GM21825 (cell line): Measurements from ENCODE around the gene CABS1.
A peak's percentile ranks its signal among the peaks of the same experiment; 100 is the strongest.

Source experiments
- ATAC-seq: cut with Tn5 transposase; IDR thresholded peaks from one replicate; pipeline ENCODE4 v1.9.1; 2021; ENCODE audit warnings: mild to moderate bottlenecking, moderate library complexity; ENCODE audit not compliant: unreplicated experiment

The CABS1 gene

DNA sequence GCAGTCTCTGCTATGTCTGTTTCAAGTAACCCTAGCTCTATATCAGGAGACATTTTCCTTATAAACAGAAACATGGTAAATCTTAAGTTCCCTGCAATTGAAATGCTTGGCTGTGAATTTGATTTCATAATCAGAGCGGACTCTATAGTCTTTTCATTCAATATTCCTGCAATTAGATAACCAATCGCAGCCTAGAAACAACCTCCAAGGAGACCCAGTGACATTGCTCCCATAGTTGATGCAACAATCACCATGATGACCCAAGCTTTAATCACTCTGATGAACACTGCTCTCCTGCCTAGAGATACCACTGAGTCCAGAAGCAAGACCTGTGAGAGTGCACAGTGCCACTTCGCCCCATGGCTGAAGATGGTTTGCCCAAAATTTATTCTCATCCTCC lies at the start of gene CABS1:
CABS1 (plus strand) TSS at position 301 of the 400 bp plus-strand sequence; CDS start at position 360, 59 bp downstream.
- ATAC-seq: no peak

DNA sequence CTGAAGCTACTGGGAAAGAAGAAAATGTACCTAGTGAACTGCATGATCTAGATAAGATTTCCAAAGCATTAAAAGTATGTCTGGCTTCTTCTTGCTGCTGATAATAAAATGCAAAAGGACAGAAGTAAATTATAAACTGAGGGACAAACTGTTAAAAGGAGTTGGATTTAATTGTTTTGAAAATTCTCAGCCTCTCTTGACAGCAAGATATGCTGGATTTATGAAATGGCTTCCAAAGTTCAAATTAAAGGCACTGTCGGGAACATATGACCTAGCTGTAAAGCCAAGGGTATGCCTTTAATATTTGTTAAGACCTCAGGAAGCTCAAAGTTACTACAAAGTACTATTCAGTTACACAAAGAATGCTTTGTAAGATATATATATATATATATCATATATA lies 46.1 kb upstream of the CABS1 start:
- no peak for ATAC-seq

DNA sequence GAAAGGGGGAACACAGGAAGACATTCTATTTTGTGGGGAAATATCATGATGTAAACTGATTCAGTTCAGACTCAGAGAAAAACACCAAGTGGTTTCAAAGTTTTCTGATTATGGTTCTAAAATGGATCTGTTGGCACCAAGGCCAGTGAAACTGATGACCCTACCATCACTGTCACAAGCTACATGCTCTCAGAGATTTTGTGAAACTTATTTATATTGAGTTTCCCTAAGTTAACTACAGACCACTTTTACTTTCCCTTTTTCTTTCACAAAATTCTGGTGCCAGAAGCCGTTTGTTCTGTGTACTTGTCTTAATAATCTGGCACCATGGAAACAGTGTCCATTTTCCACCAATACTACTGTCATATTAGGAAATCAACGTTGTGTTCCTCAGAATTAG lies 43.4 kb upstream of the CABS1 start:
- no peak for ATAC-seq

DNA sequence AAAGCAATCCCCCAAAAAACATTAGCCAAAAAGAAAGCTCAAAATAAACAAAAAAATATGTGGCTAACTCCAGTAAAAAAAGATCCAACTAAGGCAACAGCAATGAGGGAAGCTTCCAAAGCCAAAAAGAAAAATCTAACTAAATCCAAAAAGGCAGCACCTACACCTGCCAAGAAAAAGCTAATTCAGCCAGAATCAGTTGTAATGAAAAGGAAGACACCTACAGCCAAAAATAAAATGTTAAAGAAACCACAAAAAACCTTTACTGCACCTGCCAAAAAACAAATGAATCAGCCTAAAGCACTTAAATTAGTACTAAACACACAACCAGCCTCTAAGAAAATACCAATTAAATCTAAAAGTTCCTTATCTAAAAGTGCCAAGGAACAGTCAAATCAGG lies 37.2 kb upstream of the CABS1 start:
- no peak for ATAC-seq

DNA sequence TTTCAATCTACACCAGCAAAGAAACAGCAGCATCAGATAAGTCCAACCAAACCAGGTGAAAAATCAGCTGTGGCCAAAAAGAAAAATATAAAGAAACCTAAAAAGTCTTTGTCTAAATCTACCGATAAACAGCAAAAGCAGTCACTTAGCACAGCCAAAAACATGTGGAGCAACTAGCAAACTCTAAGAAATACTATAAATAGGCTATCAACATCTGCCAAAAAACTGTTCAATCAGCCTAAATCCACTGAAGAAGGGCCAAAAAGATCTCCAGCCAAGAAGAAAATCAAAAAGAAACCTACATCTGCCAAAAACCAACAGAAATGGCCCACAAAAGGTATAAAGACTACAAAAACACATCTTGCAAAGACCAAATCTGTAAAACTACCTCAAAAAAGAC lies 36.7 kb upstream of the CABS1 start:
- ATAC-seq: no peak

DNA sequence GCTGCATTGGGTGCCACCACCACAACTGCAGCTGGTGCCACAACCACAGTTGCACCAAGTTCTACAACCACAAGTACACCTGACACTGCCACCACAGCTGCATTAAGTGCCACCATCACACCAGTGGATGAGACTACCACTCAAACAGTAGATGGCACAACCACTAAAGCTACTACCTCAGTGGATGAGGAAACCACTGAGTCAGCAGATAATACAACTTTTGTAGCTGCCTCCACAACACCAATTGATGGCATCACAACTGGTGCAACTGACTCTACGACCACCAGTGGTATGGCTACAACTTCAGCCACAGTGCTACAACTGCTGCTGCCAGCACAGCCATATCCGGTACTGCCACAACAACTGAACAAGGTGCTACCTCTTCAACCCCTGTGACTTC lies 35.1 kb upstream of the CABS1 start:
- no peak for ATAC-seq

DNA sequence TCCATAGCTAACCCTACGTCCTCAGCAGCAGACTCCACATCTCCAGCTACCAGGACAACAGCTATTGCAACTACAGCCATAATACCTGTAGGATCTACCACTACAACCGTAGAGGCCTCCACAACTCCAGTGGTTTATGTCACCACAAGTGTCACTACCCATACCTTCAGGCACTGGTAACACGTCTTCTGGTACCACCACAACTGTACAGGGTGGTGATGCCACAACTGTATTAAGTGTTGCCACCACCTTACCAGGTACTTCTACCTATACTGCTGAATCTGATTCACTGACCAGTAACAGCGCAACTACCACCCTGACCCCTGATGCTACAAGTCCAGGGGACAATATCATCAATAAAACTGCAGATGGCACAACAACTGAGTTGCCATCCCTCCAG lies 34.6 kb upstream of the CABS1 start:
- ATAC-seq: no peak

DNA sequence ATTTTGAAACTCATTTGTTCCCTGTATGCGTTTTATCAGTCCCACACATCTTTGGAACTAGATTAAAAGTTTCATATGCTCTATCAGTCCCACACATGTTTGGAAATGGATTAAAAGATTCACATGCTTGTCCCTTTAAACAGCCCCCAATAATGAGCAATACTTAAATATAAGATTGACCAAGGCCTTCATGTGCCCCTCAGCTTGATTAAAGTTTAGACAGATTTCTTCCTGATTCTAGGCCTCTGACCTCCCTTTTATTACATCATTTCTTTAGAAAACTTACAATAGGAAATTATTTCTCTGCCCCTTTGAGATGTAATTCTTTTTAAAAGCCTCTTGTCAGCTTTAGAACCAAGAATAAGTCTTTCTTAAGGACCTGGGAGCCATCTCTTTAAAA lies 31.7 kb upstream of the CABS1 start:
- ATAC-seq: no peak

DNA sequence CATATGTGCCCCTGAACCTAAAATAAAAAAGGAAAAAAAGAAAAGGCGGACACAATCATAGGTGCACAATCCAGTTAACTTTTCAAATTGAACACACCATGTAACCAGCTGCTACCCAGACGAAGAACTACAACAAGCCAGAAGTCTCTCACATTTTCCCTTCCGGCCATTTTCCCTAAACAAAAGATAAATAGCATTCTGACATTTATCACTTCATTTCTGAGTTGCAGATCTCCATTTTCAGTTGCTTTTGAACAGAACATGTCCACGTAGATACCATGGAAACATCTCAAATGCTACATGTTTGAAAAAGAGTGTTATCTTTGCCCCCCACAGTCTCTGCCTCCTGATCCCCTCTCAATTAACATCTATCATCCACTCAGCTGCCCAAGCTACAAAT lies 29.2 kb upstream of the CABS1 start:
- no peak for ATAC-seq

DNA sequence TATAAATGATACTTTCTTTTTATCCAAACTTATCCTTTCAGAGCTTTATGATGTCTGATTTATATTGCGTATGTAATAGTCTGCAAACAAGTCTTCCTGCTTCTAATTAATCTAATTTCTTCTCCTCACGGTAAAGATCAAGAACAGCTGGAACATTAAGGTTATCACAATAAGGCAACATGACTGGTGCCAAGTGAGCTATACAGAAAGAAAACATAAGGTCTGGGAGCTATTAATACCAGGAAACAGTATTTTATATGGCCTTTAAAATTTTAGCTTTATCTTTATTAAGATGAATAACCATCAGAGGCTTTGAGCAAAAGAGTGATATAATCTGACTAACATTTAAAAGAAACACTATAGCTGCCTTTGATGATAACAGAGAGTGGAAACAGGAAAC lies 28.7 kb upstream of the CABS1 start:
- no peak for ATAC-seq

DNA sequence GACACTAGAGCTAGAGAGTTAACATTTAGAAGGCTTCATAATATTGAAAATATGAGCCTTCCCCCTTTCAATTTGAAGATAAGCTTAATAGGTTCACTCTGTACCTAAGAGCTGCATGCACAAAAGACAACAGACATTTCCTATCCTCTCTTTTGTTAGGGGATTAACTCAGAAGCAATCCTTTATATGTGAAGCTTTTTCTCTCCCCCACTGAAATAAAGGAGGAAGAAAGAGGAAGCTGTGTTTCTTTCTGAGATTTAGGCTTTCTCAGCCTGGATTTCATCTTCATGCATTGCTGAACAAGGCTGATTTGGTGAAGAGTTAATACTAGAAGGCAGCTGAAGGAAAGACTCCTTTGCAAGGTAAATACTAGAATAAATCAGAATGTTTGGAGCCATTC lies 21.0 kb upstream of the CABS1 start:
- ATAC-seq: no peak

DNA sequence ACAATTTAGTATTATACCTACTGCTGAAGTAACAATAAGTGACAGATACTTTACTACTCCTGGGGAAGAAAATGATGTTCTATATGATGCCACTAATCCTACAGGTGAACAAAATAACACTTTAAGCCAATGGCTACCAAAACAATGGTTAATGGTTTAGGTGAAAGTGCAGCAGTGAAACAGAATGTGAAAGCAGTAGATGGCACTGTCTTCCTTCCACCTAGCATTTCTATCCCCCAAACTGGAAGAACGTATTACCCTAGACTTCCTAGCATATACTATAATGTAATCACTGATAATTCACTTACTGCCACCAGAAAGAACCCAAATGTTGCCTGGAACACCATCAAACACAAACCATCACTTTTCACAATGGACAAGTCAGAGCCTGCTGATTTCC lies 18.9 kb upstream of the CABS1 start:
- ATAC-seq: peak; percentile 69

DNA sequence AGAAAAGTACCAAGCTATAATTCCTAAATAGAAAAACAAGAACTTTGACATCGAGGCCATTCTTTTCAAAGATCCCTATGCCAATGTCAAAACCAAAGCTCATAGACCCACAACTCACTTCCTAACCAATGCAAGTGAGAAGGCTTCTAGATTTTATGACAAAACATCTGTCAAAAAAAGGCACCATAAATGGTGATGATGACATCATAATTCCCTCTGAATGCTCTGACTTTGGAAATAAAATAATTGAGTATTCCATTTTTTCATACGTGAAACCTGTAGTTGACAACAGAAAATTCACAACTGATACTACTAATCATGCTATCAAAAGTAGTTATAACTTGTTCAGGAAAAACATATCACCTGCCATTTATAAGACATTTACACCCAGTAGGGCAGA lies 8.7 kb upstream of the CABS1 start:
- no peak for ATAC-seq

DNA sequence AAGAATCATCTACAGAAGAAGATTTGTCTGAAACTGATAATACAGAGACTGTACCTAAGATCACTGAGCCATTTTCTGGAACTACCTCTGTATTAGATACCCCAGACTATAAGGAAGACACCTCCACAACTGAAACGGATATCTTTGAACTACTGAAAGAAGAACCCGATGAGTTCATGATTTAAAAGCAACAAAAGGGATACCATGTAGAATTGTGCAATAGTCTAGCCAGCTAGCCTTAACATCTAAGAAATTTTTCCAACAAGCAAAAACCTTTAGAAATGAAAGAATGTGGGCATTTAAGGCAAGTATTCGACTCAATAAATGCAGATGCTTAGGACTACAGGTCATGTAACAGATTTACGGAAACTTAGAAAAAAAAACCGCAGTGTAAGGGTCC lies 1.3 kb downstream of the CABS1 start:
- no peak for ATAC-seq

DNA sequence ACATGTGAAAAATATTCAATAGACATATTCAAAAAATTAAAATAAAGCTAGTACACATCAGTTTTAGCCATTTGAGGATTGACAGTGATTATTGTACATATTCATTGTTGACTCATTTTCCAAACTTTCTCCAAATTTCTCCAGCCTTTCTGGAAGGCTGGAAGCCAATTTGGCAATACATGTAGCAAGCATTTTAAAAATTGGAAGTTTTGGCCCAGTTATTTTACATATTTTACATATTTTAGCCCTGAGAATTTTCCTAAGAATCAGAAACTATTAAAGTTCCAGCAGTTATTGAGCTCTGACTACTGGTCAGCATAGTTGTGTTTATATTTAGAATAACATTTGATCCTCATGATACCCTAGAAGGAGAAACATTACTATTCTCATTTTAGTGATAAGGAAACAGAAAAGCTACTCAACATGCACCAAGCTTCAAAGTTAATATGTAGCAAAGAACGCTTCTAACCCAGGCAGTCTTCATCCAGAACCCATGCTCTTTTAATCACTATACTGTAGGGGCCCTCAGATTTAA lies 3.2 kb downstream of the CABS1 start:
- ATAC-seq: no peak

DNA sequence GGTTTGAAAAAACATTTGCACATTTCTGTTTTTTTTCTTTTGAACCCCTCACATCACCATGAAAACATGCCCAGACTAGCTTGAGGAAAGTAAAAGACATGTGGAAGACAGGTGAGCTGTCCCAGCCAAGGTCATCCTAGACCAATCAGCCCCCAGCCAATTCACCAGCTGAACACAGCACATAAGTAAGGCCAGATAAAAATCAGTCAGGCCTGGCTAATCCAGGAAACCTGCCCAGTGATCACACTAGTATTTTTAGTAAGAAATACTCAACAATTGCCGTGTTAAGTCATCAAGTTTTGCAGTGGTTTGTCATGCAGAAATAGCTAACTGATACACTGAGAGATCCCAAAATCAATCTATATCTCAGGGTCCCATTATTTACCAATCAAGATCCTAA lies 21.4 kb downstream of the CABS1 start:
- no peak for ATAC-seq

DNA sequence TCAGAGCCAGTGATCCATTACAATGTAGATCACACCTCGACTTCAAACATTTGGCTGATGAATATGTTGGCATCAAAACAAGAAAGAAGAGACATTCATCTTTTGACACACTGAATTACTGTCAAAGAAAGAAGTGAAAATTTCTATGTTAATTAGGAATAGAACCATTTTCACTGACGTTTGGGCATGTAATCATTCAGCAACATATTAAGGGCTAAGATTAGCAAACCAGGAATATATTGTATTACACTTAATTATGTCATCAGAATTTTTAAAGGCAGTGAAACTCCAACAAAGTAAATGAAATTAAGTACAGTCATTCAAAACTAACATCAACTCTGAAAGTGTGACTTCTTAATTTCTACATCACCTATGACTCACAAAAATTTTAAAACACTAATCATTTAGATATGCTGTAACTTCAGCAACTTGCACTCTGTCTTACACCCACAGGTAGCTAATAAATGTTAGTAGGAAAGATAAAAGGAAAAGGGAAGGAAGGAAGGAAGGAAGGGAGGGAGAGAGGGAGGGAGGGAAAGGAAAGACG lies 24.4 kb downstream of the CABS1 start:
- no peak for ATAC-seq

DNA sequence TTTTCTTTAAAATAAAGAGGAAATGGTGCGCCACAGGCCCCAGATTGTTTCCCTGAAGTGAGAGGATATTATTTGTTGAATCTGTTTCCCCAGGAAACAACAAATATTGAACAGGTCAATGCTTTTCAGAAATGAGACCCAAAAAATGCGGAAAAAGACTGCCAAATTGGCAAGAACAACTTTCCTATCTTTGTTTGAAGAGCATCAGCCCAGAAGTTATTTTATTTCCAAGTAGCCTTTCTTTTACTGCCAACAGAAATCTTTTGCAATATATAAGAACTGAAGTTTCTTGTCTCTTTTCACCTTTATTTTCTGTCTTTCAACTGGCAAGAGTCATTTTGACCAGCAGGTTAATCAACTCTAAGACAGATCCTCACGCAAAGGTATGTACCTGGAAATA lies 25.7 kb downstream of the CABS1 start, which contains the start of gene SMR3A:
SMR3A (plus strand) TSS at position 301 of the 400 bp plus-strand sequence. CDS start 1,356 bp downstream, outside the sequence.
- ATAC-seq: no peak

DNA sequence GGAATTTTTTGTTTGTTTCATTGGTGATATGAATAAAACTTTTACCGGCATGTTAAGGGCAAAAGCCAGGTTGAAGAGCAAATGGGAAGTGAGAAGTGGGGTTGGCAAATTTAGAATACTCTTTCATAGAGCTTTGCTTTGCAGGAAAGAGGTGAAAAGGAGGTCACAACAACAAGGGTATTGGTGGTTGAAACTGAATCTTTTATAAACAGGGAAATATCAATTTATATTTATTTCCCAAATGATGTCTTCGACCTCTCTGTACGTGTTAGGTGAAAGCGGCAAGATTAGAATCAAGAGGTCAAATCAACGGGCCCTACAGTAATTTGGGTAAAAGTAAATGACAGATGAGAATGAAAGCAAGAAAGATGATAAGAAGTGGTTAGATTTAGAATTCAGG lies 29.2 kb downstream of the CABS1 start:
- ATAC-seq: no peak

DNA sequence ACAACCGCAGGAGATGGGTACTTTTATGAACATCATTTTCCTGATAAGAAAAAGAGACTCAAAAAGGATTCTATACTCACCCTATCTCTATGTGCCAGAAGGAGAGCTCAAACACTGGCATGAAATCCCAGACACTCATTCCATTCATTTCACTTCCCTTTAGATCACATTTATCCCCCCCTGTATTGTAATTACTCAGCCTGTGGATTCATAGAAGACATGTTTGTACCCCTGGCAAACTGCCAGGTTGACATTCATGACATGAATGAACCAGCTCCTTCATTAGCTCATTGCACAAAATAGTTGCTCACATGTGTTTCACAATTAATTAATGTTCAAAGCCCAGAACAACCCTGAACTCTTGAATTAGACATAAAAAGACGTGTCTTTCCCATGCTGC lies 30.7 kb downstream of the CABS1 start:
- no peak for ATAC-seq

DNA sequence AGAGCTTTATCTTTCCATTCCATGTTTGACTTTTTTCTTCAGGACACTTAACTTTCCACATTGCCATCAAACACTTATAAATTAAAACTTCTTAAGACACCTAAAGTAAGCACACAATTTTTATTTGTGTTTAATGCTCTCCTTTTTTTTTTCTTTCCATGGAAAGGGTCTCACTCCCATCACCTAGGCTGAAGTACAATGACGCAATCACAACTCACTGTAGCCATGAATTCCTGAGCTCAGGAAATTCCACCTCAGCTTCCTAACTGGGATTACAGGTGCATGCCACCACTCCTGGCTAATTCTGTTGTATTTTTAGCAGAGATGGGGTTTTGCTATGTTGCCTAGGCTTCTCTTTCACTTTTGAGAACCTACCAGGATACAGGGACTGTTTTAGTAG lies 33.0 kb downstream of the CABS1 start:
- no peak for ATAC-seq

DNA sequence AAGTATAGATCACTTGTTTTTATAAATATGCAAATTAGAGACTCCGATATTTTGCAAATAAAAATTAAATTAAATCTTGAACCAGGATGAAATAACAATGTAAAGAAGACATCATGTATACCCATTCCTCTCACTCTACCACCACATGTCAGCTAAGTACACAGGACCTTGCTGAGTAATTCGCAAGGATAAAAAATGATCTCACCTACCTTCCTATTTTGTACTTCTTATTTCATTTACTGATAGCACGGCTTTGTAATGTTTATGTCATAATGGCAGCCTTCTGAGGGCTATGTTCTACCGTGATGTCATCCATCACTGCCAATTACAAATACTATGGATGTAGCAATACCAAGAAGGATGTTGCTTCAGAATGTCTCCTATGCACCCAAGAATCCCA lies 37.2 kb downstream of the CABS1 start:
- ATAC-seq: no peak

DNA sequence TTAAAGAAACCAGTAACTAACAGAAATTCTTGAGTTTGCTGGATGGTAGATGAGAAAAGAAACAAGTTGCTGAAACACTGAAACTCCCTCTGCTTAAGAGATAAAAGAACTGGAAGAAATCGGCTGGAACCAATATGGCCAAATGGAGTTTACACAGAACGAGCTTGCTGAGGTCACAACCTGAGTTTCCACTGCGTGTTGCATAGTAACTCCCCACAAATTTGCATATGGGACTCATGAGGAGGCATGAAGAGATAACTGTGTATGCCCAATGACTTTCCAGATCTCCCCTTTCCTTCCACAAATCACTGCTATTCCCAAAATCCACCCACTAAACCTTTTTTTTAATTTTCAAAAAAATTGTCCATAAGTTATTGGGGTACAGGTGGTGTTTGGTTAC lies 38.0 kb downstream of the CABS1 start:
- ATAC-seq: no peak
